ENCODE measurements around the gene SLC27A5. TPM values are rescaled to one million over a fixed set of nuclear protein-coding genes. Genes with fewer than 3 reads are reported as not detected.
A peak's percentile ranks its signal among the peaks of the same experiment; 100 is the strongest.
"Not testable (repeated sequence)": the region's sequence is repeated elsewhere in the genome, so short reads cannot be mapped to it uniquely, and the experiment has no call there.

SLC27A5 gene
- total RNA-seq, 4 donors from 2014 or later = 4.8 to 11.7 (median 8.1) TPM

DNA sequence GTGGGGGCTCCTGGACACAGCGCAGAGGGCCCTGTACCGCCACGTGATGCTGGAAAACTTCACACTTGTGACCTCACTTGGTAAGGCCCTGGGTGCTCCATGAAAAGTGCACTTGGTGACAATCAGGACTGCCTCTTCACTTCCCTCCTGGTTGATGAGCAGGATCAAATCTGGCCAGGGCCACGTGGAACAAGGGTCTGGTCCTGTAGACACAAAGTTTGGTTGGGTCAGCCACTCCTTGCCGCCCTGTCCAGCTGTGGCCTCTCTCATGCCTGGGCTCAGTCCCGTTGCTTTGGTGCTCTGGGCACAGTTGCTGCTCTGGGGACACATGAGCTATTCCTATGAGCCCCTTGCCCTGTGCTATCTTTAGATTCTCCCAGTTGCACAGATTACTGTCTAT is 58.0 kb downstream of the SLC27A5 start:
- TF ChIP-seq POLR2A (IDR thresholded peaks at IDR 0.05) = no peak
- TF ChIP-seq, protein P1, sequence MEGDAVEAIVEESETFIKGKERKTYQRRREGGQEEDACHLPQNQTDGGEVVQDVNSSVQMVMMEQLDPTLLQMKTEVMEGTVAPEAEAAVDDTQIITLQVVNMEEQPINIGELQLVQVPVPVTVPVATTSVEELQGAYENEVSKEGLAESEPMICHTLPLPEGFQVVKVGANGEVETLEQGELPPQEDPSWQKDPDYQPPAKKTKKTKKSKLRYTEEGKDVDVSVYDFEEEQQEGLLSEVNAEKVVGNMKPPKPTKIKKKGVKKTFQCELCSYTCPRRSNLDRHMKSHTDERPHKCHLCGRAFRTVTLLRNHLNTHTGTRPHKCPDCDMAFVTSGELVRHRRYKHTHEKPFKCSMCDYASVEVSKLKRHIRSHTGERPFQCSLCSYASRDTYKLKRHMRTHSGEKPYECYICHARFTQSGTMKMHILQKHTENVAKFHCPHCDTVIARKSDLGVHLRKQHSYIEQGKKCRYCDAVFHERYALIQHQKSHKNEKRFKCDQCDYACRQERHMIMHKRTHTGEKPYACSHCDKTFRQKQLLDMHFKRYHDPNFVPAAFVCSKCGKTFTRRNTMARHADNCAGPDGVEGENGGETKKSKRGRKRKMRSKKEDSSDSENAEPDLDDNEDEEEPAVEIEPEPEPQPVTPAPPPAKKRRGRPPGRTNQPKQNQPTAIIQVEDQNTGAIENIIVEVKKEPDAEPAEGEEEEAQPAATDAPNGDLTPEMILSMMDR (IDR thresholded peaks at IDR 0.05) = no peak
- WGBS, 2 donors = 94 to 95% methylated on average over 2 to 6 of the region's 6 CpGs
- intact Hi-C loops (cut with DNase I; ENCODE audit: low total_unique reads) = no loop called here
- DNase-seq (ENCODE audit: low spot score in 2 of 2) = no peak
- no peak overlapping the region for H3K4me3 ChIP-seq (ENCODE audit: low read depth, poor library complexity, severe bottlenecking)

GRCh38 chr19:58451358-58452101 is 60.3 kb downstream of the SLC27A5 start, which contains the start of gene ZNF324B:
TSS of gene ZNF324B (plus strand) at chr19:58451622. CDS start at chr19:58453702, 2,080 bp downstream.
- no peak for TF ChIP-seq POLR2A (IDR thresholded peaks at IDR 0.05)
- TF ChIP-seq, protein P1 (IDR thresholded peaks at IDR 0.05) = no peak
- H3K4me3 ChIP-seq (ENCODE audit: low read depth, poor library complexity, severe bottlenecking) = peak within 1 kb of the TSS; percentile 79
- intact Hi-C loops (cut with DNase I; ENCODE audit: low total_unique reads) = no loop called here
- WGBS, 2 donors = 0% methylated on average over 8 to 42 of the region's 79 CpGs
- peak; percentile 94 to 99 for DNase-seq (ENCODE audit: low spot score in 2 of 2)

- TF ChIP-seq, protein P1 (IDR thresholded peaks at IDR 0.05) = no peak
- TF ChIP-seq POLR2A (IDR thresholded peaks at IDR 0.05) = no peak
- no peak for DNase-seq (ENCODE audit: low spot score in 2 of 2)
- intact Hi-C loops (cut with DNase I; ENCODE audit: low total_unique reads) = no loop called here
- 3 to 5% methylated on average over 11 of the region's 11 CpGs for WGBS, 2 donors
- H3K4me3 ChIP-seq (ENCODE audit: low read depth, poor library complexity, severe bottlenecking) = peak overlapping the region; percentile 79
These were observed 60.9 kb downstream of the SLC27A5 start for GRCh38 chr19:58450856-58451357.

GRCh38 chr19:58449980-58450379 is 61.8 kb downstream of the SLC27A5 start:
- intact Hi-C loops (cut with DNase I; ENCODE audit: low total_unique reads); H3K4me3 ChIP-seq (ENCODE audit: low read depth, poor library complexity, severe bottlenecking); DNase-seq (ENCODE audit: low spot score in 2 of 2): not testable (repeated sequence)
- 68 to 69% methylated on average over 5 of the region's 5 CpGs for WGBS, 2 donors

GRCh38 chr19:58448860-58449259 is 62.9 kb downstream of the SLC27A5 start:
- DNase-seq (ENCODE audit: low spot score in 2 of 2); intact Hi-C loops (cut with DNase I; ENCODE audit: low total_unique reads); H3K4me3 ChIP-seq (ENCODE audit: low read depth, poor library complexity, severe bottlenecking): not testable (repeated sequence)
- 70 to 81% methylated on average over 3 of the region's 3 CpGs for WGBS, 2 donors

Small RNA genes within 50 kb of the gene (microRNA-seq; reads per million reads assigned to microRNA genes)
- 0 to 0.57 reads per million in 2 donors for gene MIR6807 (ENCODE audit: borderline number of aligned reads in 1 of 2, borderline replicate concordance in 2 of 2)

Other genes with a start within 250 kb of the SLC27A5 start
- gene ZNF8, start 233.0 kb downstream of the SLC27A5 start, total RNA-seq = 10 to 100 TPM in 1 of 4 donors, 1 to 10 TPM in 3; 3.0 to 12.8 (median 8.9) TPM
- gene ERVK3-1, start 206.6 kb downstream of the SLC27A5 start, total RNA-seq = 10 to 100 TPM; 23.3 to 50.1 (median 33.4) TPM
- gene ZSCAN22, start 185.0 kb downstream of the SLC27A5 start, total RNA-seq = 1 to 10 TPM; 4.8 to 7.7 (median 5.4) TPM
- gene A1BG, start 158.5 kb downstream of the SLC27A5 start, total RNA-seq = 10 to 100 TPM in 2 of 4 donors, 1 to 10 TPM in 2; 4.8 to 16.8 (median 9.2) TPM
- 1 to 10 TPM; 1.4 to 3.1 (median 1.5) TPM for gene ZNF497, start 149.2 kb downstream of the SLC27A5 start, total RNA-seq
- 10 to 100 TPM in 2 of 4 donors, 1 to 10 TPM in 2; 4.7 to 12.0 (median 8.5) TPM for gene ZNF837, start 131.0 kb downstream of the SLC27A5 start, total RNA-seq
- 1,000 to 10,000 TPM; 1,758 to 2,840 (median 2,497) TPM for gene RPS5, start 124.7 kb downstream of the SLC27A5 start, total RNA-seq
- 10 to 100 TPM; 30.4 to 62.7 (median 42.7) TPM for gene RNF225, start 116.3 kb downstream of the SLC27A5 start, total RNA-seq
- 10 to 100 TPM; 16.9 to 28.6 (median 23.4) TPM for gene ZNF584, start 103.3 kb downstream of the SLC27A5 start, total RNA-seq
- gene ZNF132, start 71.8 kb downstream of the SLC27A5 start, total RNA-seq = 1 to 10 TPM; 2.2 to 4.5 (median 2.8) TPM
- 10 to 100 TPM; 15.4 to 21.2 (median 16.6) TPM for gene ZNF324B, start 60.4 kb downstream of the SLC27A5 start, total RNA-seq
- 10 to 100 TPM; 23.3 to 32.0 (median 29.4) TPM for gene ZNF324, start 44.9 kb downstream of the SLC27A5 start, total RNA-seq
- 10 to 100 TPM; 14.7 to 29.8 (median 22.8) TPM for gene ZNF446, start 35.6 kb downstream of the SLC27A5 start, total RNA-seq
- gene ZBTB45, start 7.8 kb upstream of the SLC27A5 start, total RNA-seq = 10 to 100 TPM; 13.3 to 30.5 (median 18.4) TPM
- 100 to 1,000 TPM; 225 to 412 (median 265) TPM for gene TRIM28, start 32.1 kb upstream of the SLC27A5 start, total RNA-seq
- 100 to 1,000 TPM; 104 to 129 (median 118) TPM for gene CHMP2A, start 43.1 kb upstream of the SLC27A5 start, total RNA-seq
- 10 to 100 TPM; 14.8 to 37.0 (median 23.6) TPM for gene UBE2M, start 46.6 kb upstream of the SLC27A5 start, total RNA-seq
- 10 to 100 TPM; 14.8 to 34.7 (median 27.6) TPM for gene MZF1, start 61.3 kb upstream of the SLC27A5 start, total RNA-seq